GM21423 (cell line): ENCODE measurements around the gene UBTD1.
"Not testable (repeated sequence)": the region's sequence is repeated elsewhere in the genome, so short reads cannot be mapped to it uniquely, and the experiment has no call there.

Experiments used
- ATAC-seq: cut with Tn5 transposase; IDR thresholded peaks from one replicate; pipeline ENCODE4 v1.9.1; 2021; ENCODE audit warnings: mild to moderate bottlenecking, moderate library complexity; ENCODE audit not compliant: unreplicated experiment

UBTD1 gene

GRCh38 chr10:97512993-97513392 lies 14.3 kb downstream of the UBTD1 start:
- no peak for ATAC-seq

GRCh38 chr10:97514344-97514743 lies 15.6 kb downstream of the UBTD1 start:
- no peak for ATAC-seq

GRCh38 chr10:97515271-97515978 lies 16.7 kb downstream of the UBTD1 start:
- ATAC-seq, result no peak

- ATAC-seq, result no peak
These were observed 18.5 kb downstream of the UBTD1 start for GRCh38 chr10:97517096-97517750.

GRCh38 chr10:97517778-97518300 lies 19.1 kb downstream of the UBTD1 start:
- ATAC-seq, result no peak

GRCh38 chr10:97518301-97519043 lies 19.7 kb downstream of the UBTD1 start:
- no peak for ATAC-seq

- no peak for ATAC-seq
These were observed 20.6 kb downstream of the UBTD1 start for GRCh38 chr10:97519342-97519741.

GRCh38 chr10:97520520-97520919 lies 21.8 kb downstream of the UBTD1 start:
- no peak for ATAC-seq

- ATAC-seq, result no peak
These were observed 22.4 kb downstream of the UBTD1 start for GRCh38 chr10:97520978-97521761.

GRCh38 chr10:97522071-97522470 lies 23.3 kb downstream of the UBTD1 start:
- ATAC-seq, result no peak

GRCh38 chr10:97522937-97523336 lies 24.2 kb downstream of the UBTD1 start:
- ATAC-seq, result no peak

GRCh38 chr10:97525086-97525485 lies 26.4 kb downstream of the UBTD1 start:
- no peak for ATAC-seq

GRCh38 chr10:97525683-97526110 lies 27.0 kb downstream of the UBTD1 start:
- no peak for ATAC-seq

GRCh38 chr10:97528876-97529275 lies 30.2 kb downstream of the UBTD1 start:
- not testable (repeated sequence) for ATAC-seq

GRCh38 chr10:97529685-97530465 lies 31.2 kb downstream of the UBTD1 start:
- no peak for ATAC-seq

GRCh38 chr10:97531401-97531986 lies 32.8 kb downstream of the UBTD1 start:
- ATAC-seq, result no peak

- no peak for ATAC-seq
These were observed 34.4 kb downstream of the UBTD1 start for GRCh38 chr10:97532935-97533671.

- ATAC-seq, result no peak
These were observed 35.2 kb downstream of the UBTD1 start for GRCh38 chr10:97533888-97534287.
